ENCODE data around the gene RNASE1. TPM values are rescaled to one million over a fixed set of nuclear protein-coding genes. Genes with fewer than 3 reads are reported as not detected.

RNASE1 gene
- total and polyA plus RNA-seq, 2 donors (not counting 1 experiment from before 2014, with no cell fraction given) = 0.25 to 0.81 TPM

GRCh38 chr14:20805485-20805884, 2.8 kb upstream of the RNASE1 start:
- H3K27ac ChIP-seq (ENCODE audit: low read length in 2 of 2) = no peak overlapping the region
- no peaks in the 10 kb centered on the region for H3K36me3 ChIP-seq (replicated peaks in 1 of 2; ENCODE audit: control extremely low read depth in 1 of 2, control insufficient read depth in 1 of 2, extremely low read depth in 1 of 2, insufficient read depth in 2 of 2, low read length in 1 of 2)
- intact Hi-C loops (cut with micrococcal nuclease) = no loop called here
- Mint-ChIP-seq H3K4me3 (no peak overlapping the region), H3K9me3 (ENCODE audit: insufficient read depth) (no peaks in the 10 kb centered on the region), H3K4me1 (peaks cover 8% of the 10 kb centered on the region), H3K27ac (no peak overlapping the region), H3K27me3 (peaks cover 9% of the 10 kb centered on the region)
- peaks cover 7 to 11% of the 10 kb centered on the region in 2 donors for H3K4me1 ChIP-seq (ENCODE audit: control insufficient read depth in 2 of 2, insufficient read depth in 2 of 2, low read length in 2 of 2)
- H3K4me2 ChIP-seq (replicated peaks; ENCODE audit: low read depth, low read length, poor library complexity, severe bottlenecking) = no peak overlapping the region
- ChIA-PET POLR2A (no interaction called here), CTCF (no interaction called here)
- H3K9me3 ChIP-seq (ENCODE audit: control extremely low read depth in 1 of 3, control insufficient read depth in 2 of 3, insufficient read depth in 1 of 3, low read length in 2 of 3) = no peaks in the 10 kb centered on the region
- ATAC-seq (ENCODE audit: low read depth) (no peak), DNase-seq (no peak)
- H3K79me2 ChIP-seq (ENCODE audit: control insufficient read depth, insufficient read depth, low read length) = no peaks in the 10 kb centered on the region
- no peak overlapping the region for H3K4me3 ChIP-seq (ENCODE audit: control extremely low read depth in 1 of 5, extremely low read depth in 1 of 5, insufficient read depth in 1 of 5, low read depth in 2 of 5, low read length in 4 of 5)
- 94% methylated on average over 2 of the region's 6 CpGs for WGBS (ENCODE audit: insufficient coverage)
- no peak overlapping the region for H3K9ac ChIP-seq (ENCODE audit: low read length)
- H3K27me3 ChIP-seq (replicated peaks in 1 of 4; ENCODE audit: control extremely low read depth in 1 of 4, control insufficient read depth in 3 of 4, insufficient read depth in 4 of 4, low read length in 3 of 4) = no peaks in the 10 kb centered on the region
- no peak overlapping the region for H2AFZ ChIP-seq (ENCODE audit: insufficient read depth, low read depth, low read length, poor library complexity, severe bottlenecking)
- TF ChIP-seq EZH2 (IDR thresholded peaks at IDR 0.05; ENCODE audit: borderline replicate concordance, insufficient read depth, low read depth, low read length, poor library complexity, severe bottlenecking) (no peak), CTCF (IDR thresholded peaks at IDR 0.05) (no peak)
- H4K20me1 ChIP-seq (ENCODE audit: control insufficient read depth, insufficient read depth, low read length, poor library complexity, severe bottlenecking) = no peaks in the 10 kb centered on the region

- H3K4me2 ChIP-seq (replicated peaks; ENCODE audit: low read depth, low read length, poor library complexity, severe bottlenecking) = no peak overlapping the region
- Mint-ChIP-seq H3K27ac (no peak overlapping the region), H3K4me1 (peaks cover 26% of the 10 kb centered on the region), H3K9me3 (ENCODE audit: insufficient read depth) (no peaks in the 10 kb centered on the region), H3K4me3 (no peak overlapping the region), H3K27me3 (peaks cover 5% of the 10 kb centered on the region)
- H3K27me3 ChIP-seq (replicated peaks in 1 of 4; ENCODE audit: control extremely low read depth in 1 of 4, control insufficient read depth in 3 of 4, insufficient read depth in 4 of 4, low read length in 3 of 4) = no peaks in the 10 kb centered on the region
- H3K4me1 ChIP-seq (ENCODE audit: control insufficient read depth in 2 of 2, insufficient read depth in 2 of 2, low read length in 2 of 2) = peaks cover 25 to 29% of the 10 kb centered on the region in 2 donors
- 96% methylated on average over 4 of the region's 7 CpGs for WGBS (ENCODE audit: insufficient coverage)
- H4K20me1 ChIP-seq (ENCODE audit: control insufficient read depth, insufficient read depth, low read length, poor library complexity, severe bottlenecking) = no peaks in the 10 kb centered on the region
- no peak for DNase-seq
- no peak for TF ChIP-seq CTCF (IDR thresholded peaks at IDR 0.05)
- TF ChIP-seq EZH2 (IDR thresholded peaks at IDR 0.05; ENCODE audit: borderline replicate concordance, insufficient read depth, low read depth, low read length, poor library complexity, severe bottlenecking) = no peak
- H3K4me3 ChIP-seq (ENCODE audit: control extremely low read depth in 1 of 5, extremely low read depth in 1 of 5, insufficient read depth in 1 of 5, low read depth in 2 of 5, low read length in 4 of 5) = no peak overlapping the region
- no peak for ATAC-seq (ENCODE audit: low read depth)
- H3K9ac ChIP-seq (ENCODE audit: low read length) = no peak overlapping the region
- H3K27ac ChIP-seq (ENCODE audit: low read length in 2 of 2) = no peak overlapping the region
- H3K79me2 ChIP-seq (ENCODE audit: control insufficient read depth, insufficient read depth, low read length) = no peaks in the 10 kb centered on the region
- CTCF ChIA-PET = no interaction called here
- POLR2A ChIA-PET = no interaction called here
- no peaks in the 10 kb centered on the region for H3K9me3 ChIP-seq (ENCODE audit: control extremely low read depth in 1 of 3, control insufficient read depth in 2 of 3, insufficient read depth in 1 of 3, low read length in 2 of 3)
- no peak overlapping the region for H2AFZ ChIP-seq (ENCODE audit: insufficient read depth, low read depth, low read length, poor library complexity, severe bottlenecking)
- intact Hi-C loops (cut with micrococcal nuclease) = no loop called here
- H3K36me3 ChIP-seq (replicated peaks in 1 of 2; ENCODE audit: control extremely low read depth in 1 of 2, control insufficient read depth in 1 of 2, extremely low read depth in 1 of 2, insufficient read depth in 2 of 2, low read length in 1 of 2) = no peaks in the 10 kb centered on the region
These were observed 579 bp upstream of the RNASE1 start for GRCh38 chr14:20803223-20803622.

Data from B cell (primary cell).